ENCODE results near the gene RACGAP1.

The RACGAP1 gene

GRCh38 chr12:50057896-50058670 is 32.8 kb upstream of the RACGAP1 start:
- ChIA-PET POLR2A (interaction anchor here (0.6 to 1.3 kb wide), 3 partner anchors 19 to 317 kb away, joined by 3 to 4 read pairs (median 3); partner anchors contain the start of genes CERS5 and TMBIM6), CTCF (interaction anchor here (1.3 to 2.8 kb wide), 3 partner anchors 12 to 91 kb away, joined by 4 to 8 read pairs (median 5); no protein-coding TSS in a partner anchor)
- DNase-seq (ENCODE audit: extremely low spot score): no peak
- TF ChIP-seq BHLHE40 (IDR thresholded peaks at IDR 0.05; ENCODE audit: borderline replicate concordance): no peak
- TF ChIP-seq ZNF384 (IDR thresholded peaks at IDR 0.05): no peak
- no peak for TF ChIP-seq SP1 (IDR thresholded peaks at IDR 0.05)
- no peak for TF ChIP-seq NFRKB (IDR thresholded peaks at IDR 0.05)
- TF ChIP-seq ELF4 (IDR thresholded peaks at IDR 0.05): no peak
- no peak for TF ChIP-seq CTBP1 (IDR thresholded peaks at IDR 0.05; ENCODE audit: borderline replicate concordance)
- no peak for TF ChIP-seq L3MBTL2 (conservative IDR thresholded peaks at IDR 0.05)
- TF ChIP-seq ARNT (IDR thresholded peaks at IDR 0.05): no peak
- TF ChIP-seq LEF1 (IDR thresholded peaks at IDR 0.05; ENCODE audit: borderline replicate concordance): no peak
- no peak for TF ChIP-seq FOXK2 (IDR thresholded peaks at IDR 0.05)
- no peak for TF ChIP-seq FOXA1 (IDR thresholded peaks at IDR 0.05)
- no peak for TF ChIP-seq HDGF (IDR thresholded peaks at IDR 0.05; ENCODE audit: borderline replicate concordance)
- TF ChIP-seq PKNOX1 (IDR thresholded peaks at IDR 0.05): no peak
- no peak for TF ChIP-seq FOXM1 (IDR thresholded peaks at IDR 0.05; ENCODE audit: borderline replicate concordance)
- TF ChIP-seq TARDBP (IDR thresholded peaks at IDR 0.05): no peak
- no peak for TF ChIP-seq SUZ12 (IDR thresholded peaks at IDR 0.05)

GRCh38 chr12:50057000-50057841 is 31.9 kb upstream of the RACGAP1 start, which contains the start of gene ASIC1:
TSS of gene ASIC1 (plus strand) at chr12:50057596. CDS start at chr12:50058767, 1,171 bp downstream.
- DNase-seq (ENCODE audit: extremely low spot score): peak; percentile 75
- TF ChIP-seq FOXK2 (IDR thresholded peaks at IDR 0.05): no peak
- TF ChIP-seq L3MBTL2 (conservative IDR thresholded peaks at IDR 0.05): peak; percentile 58
- ChIA-PET POLR2A (no interaction called here), CTCF (interaction anchor here (0.6 to 4.7 kb wide), 7 partner anchors 18 to 192 kb away, joined by 3 to 31 read pairs (median 4); no protein-coding TSS in a partner anchor)

- ChIA-PET CTCF (interaction anchor here (0.6 to 4.7 kb wide), 11 partner anchors 9 to 192 kb away, joined by 3 to 31 read pairs (median 4); partner anchors contain the start of gene COX14), POLR2A (no interaction called here)
- TF ChIP-seq ELF4 (IDR thresholded peaks at IDR 0.05) (no peak), L3MBTL2 (conservative IDR thresholded peaks at IDR 0.05) (no peak), LEF1 (IDR thresholded peaks at IDR 0.05; ENCODE audit: borderline replicate concordance) (no peak), ZNF384 (IDR thresholded peaks at IDR 0.05) (no peak), FOXK2 (IDR thresholded peaks at IDR 0.05) (no peak), TARDBP (IDR thresholded peaks at IDR 0.05) (no peak), BHLHE40 (IDR thresholded peaks at IDR 0.05; ENCODE audit: borderline replicate concordance) (no peak), ARNT (IDR thresholded peaks at IDR 0.05) (no peak)
- DNase-seq (ENCODE audit: extremely low spot score): no peak
These were observed 31.3 kb upstream of the RACGAP1 start for GRCh38 chr12:50056639-50056976.

GRCh38 chr12:50055831-50056638 is 30.7 kb upstream of the RACGAP1 start:
- ChIA-PET CTCF (interaction anchor here (0.6 to 4.7 kb wide), 10 partner anchors 8 to 191 kb away, joined by 3 to 31 read pairs (median 4); partner anchors contain the start of gene COX14), POLR2A (interaction anchor here (1.1 kb wide), 1 partner anchor 186 kb away, joined by 4 read pairs; no protein-coding TSS in a partner anchor)
- peak; percentile 66; the same call in 1 of the 2 replicates for TF ChIP-seq PKNOX1 (IDR thresholded peaks at IDR 0.05)
- peak; percentile 68 for TF ChIP-seq L3MBTL2 (conservative IDR thresholded peaks at IDR 0.05)
- TF ChIP-seq ZNF384 (IDR thresholded peaks at IDR 0.05): no peak
- peak; percentile 65 for DNase-seq (ENCODE audit: extremely low spot score)

GRCh38 chr12:50053583-50053982 is 28.3 kb upstream of the RACGAP1 start:
- TF ChIP-seq LEF1 (IDR thresholded peaks at IDR 0.05; ENCODE audit: borderline replicate concordance) (no peak), ARNT (IDR thresholded peaks at IDR 0.05) (no peak), FOXK2 (IDR thresholded peaks at IDR 0.05) (no peak), CTBP1 (IDR thresholded peaks at IDR 0.05; ENCODE audit: borderline replicate concordance) (no peak), SP1 (IDR thresholded peaks at IDR 0.05) (no peak), PKNOX1 (IDR thresholded peaks at IDR 0.05) (no peak), HDGF (IDR thresholded peaks at IDR 0.05; ENCODE audit: borderline replicate concordance) (no peak)
- POLR2A ChIA-PET: no interaction called here
- CTCF ChIA-PET: interaction anchor here (3.4 to 4.7 kb wide), 2 partner anchors 15 to 87 kb away, joined by 24 to 31 read pairs; no protein-coding TSS in a partner anchor
- DNase-seq (ENCODE audit: extremely low spot score): no peak

Measured in HEK293T (cell line).